HepG2 (cell line): Measurements from ENCODE around the gene FGF19. TPM values are rescaled to one million over a fixed set of nuclear protein-coding genes. Genes with fewer than 3 reads are reported as not detected.
A peak's percentile ranks its signal among the peaks of the same experiment; 100 is the strongest.

ENCODE experiments used
- CC2D1A ChIP-seq: sonication (generic); formaldehyde crosslinking; IDR thresholded peaks from 2 replicates; pipeline ENCODE4 v1.8.1; 2023; ENCODE audit warnings: mild to moderate bottlenecking, missing genetic modification reagents
- GTF2F1 ChIP-seq: fragments of 150-350 bp; IDR thresholded peaks from 2 replicates; pipeline ENCODE4 v1.6.1; 2014; ENCODE audit warnings: low read length
- HES4 ChIP-seq: sonication (generic); formaldehyde crosslinking; IDR thresholded peaks from 2 replicates; pipeline ENCODE4 v1.9.0; 2021; ENCODE audit warnings: mild to moderate bottlenecking, missing genetic modification reagents, borderline replicate concordance
- KDM4B ChIP-seq: sonication (generic); formaldehyde crosslinking; IDR thresholded peaks from 2 replicates; pipeline ENCODE4 v1.4.0; 2020; ENCODE audit warnings: missing genetic modification reagents
- MEF2D ChIP-seq: sonication (generic); formaldehyde crosslinking; IDR thresholded peaks from 2 replicates; pipeline ENCODE4 v1.5.1; 2020; ENCODE audit warnings: mild to moderate bottlenecking, missing genetic modification reagents
- NCOR1 ChIP-seq: fragments of 200-600 bp; sonication (generic); IDR thresholded peaks from 2 replicates; pipeline ENCODE4 v1.7.0; 2017; ENCODE audit warnings: antibody characterized with exemption, low read length, borderline replicate concordance
- NPAS2 ChIP-seq: sonication (generic); formaldehyde crosslinking; IDR thresholded peaks from 2 replicates; pipeline ENCODE4 v1.8.0; 2022; ENCODE audit warnings: mild to moderate bottlenecking, missing genetic modification reagents, borderline replicate concordance
- SALL2 ChIP-seq: sonication (generic); formaldehyde crosslinking; IDR thresholded peaks from 2 replicates; pipeline ENCODE4 v1.8.1; 2023; ENCODE audit warnings: mild to moderate bottlenecking, missing genetic modification reagents, inconsistent platforms
- SP1 ChIP-seq, 2 experiments: fragments of 450-650 bp in 1 of 2; sonication (generic) in 1 of 2; formaldehyde crosslinking in 1 of 2; IDR thresholded peaks; 2 replicates each; pipeline versions ENCODE4 v1.4.0 to v1.6.1; 2016 to 2020; ENCODE audit warnings: missing genetic modification reagents in 1 of 2
- TBX3 ChIP-seq: fragments of 450-650 bp; IDR thresholded peaks from 2 replicates; pipeline ENCODE4 v1.6.1; 2017; ENCODE audit warnings: antibody characterized with exemption, mild to moderate bottlenecking, inconsistent platforms, borderline replicate concordance
- TCF12 ChIP-seq, 2 experiments: fragments of 450-650 bp in 1 of 2; sonication (generic) in 1 of 2; formaldehyde crosslinking in 1 of 2; IDR thresholded peaks; 2 replicates each; pipeline versions ENCODE4 v1.6.1 to v1.8.0; 2017 to 2022; ENCODE audit warnings: antibody characterized with exemption in 1 of 2, mild to moderate bottlenecking in 1 of 2, missing genetic modification reagents in 1 of 2, moderate library complexity in 1 of 2
- ZFP36 ChIP-seq: fragments of 150-350 bp; IDR thresholded peaks from 2 replicates; pipeline ENCODE4 v1.6.1; 2018; ENCODE audit warnings: borderline replicate concordance, low read length, low read depth; ENCODE audit not compliant: partially characterized antibody
- ZNF143 ChIP-seq: sonication (generic); formaldehyde crosslinking; IDR thresholded peaks from 2 replicates; pipeline ENCODE4 v1.4.0; 2020; ENCODE audit warnings: missing genetic modification reagents
- ZNF34 ChIP-seq: sonication (generic); formaldehyde crosslinking; IDR thresholded peaks from 2 replicates; pipeline ENCODE4 v1.4.0; 2020; ENCODE audit warnings: mild to moderate bottlenecking, missing genetic modification reagents, borderline replicate concordance
- ZNF775 ChIP-seq: sonication (generic); formaldehyde crosslinking; IDR thresholded peaks from 2 replicates; pipeline ENCODE4 v1.4.0; 2020; ENCODE audit warnings: missing genetic modification reagents, mild to moderate bottlenecking, moderate library complexity, borderline replicate concordance
- ZNF878 ChIP-seq: sonication (generic); formaldehyde crosslinking; IDR thresholded peaks from 2 replicates; pipeline ENCODE4 v1.8.1; 2023; ENCODE audit warnings: mild to moderate bottlenecking, missing genetic modification reagents, moderate library complexity
- polyA plus RNA-seq, 8 experiments: library from polyadenylated mRNA; depleted of rRNA in 3 of 8; stranded (reverse) in 7 of 8; unstranded in 1 of 8; fragments of >200 nt; fragmentation: Illumina TruSeq in 4 of 8; extraction: Trizol in 4 of 8; gene quantifications; 2 replicates each; pipeline versions ENCODE4 v1.2.1 to v1.2.3, GENCODE V29; 2011 to 2016; ENCODE audit warnings: low read depth in 4 of 8, missing spikeins in 1 of 8, mixed read lengths in 1 of 8; ENCODE audit not compliant: insufficient read depth in 1 of 8
- total RNA-seq, 5 experiments: library from RNA; depleted of rRNA; stranded (reverse); fragments of >200 nt; fragmentation: Illumina TruSeq; extraction: Trizol; gene quantifications; 2 replicates each; pipeline ENCODE4 v1.2.3, GENCODE V29; 2016; ENCODE audit warnings: low read depth in 1 of 5
- TF ChIP-seq, protein P1 (sequence below): sonication (generic); formaldehyde crosslinking; IDR thresholded peaks from 2 replicates; pipeline ENCODE4 v1.5.0; 2020; ENCODE audit warnings: mild to moderate bottlenecking, missing genetic modification reagents, borderline replicate concordance
- TF ChIP-seq, protein P2 (sequence below): sonication (generic); formaldehyde crosslinking; conservative IDR thresholded peaks from 2 replicates; pipeline ENCODE4 v1.4.0; 2020; ENCODE audit warnings: missing genetic modification reagents

FGF19 gene
- total and polyA plus RNA-seq, 2 of the 13 experiments (the other 11 are each of a cell fraction or from before 2014, with no cell fraction given), result 0.07 TPM; not detected in 1

DNA sequence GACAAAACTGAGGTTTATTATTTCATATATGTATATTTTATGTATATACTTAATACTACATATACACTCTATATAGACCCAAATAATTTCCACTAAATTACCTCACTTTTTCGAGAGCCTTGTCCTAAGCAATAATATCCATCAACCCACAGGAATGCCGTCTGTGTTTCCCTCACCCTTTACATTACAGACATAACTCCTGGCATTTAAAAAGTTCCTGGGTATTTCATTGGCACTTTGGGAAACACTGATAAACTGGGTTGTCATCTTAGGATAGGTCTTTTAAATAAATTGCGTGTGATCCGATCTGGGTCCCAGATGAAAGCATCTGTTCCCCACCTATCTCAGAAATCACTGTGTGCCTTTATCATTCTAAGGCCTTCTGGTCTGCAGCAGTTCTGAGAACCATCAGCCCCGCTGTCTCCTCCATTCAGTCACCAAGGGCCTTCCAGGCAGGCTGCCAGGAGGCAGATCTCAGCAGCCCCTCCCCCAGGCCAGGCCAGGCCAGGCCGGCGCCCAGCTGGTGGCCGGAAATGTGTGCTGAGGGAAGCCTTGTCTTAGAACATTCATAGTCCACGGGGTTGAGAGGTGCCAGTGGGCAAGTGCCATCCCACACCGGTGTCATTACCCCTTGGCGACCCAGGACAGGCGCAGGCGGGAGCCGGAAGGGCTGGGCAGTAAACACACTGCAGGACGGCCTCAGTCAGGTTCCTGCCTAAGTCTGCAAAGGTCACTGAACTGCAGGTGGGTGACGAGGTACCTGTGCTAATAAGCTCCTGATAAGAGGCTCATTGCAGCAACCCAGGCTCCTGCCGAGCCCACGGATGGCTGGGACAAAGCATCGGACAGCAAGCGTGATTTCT, 3.3 kb downstream of the FGF19 start (continued):
- TF ChIP-seq, protein P1, sequence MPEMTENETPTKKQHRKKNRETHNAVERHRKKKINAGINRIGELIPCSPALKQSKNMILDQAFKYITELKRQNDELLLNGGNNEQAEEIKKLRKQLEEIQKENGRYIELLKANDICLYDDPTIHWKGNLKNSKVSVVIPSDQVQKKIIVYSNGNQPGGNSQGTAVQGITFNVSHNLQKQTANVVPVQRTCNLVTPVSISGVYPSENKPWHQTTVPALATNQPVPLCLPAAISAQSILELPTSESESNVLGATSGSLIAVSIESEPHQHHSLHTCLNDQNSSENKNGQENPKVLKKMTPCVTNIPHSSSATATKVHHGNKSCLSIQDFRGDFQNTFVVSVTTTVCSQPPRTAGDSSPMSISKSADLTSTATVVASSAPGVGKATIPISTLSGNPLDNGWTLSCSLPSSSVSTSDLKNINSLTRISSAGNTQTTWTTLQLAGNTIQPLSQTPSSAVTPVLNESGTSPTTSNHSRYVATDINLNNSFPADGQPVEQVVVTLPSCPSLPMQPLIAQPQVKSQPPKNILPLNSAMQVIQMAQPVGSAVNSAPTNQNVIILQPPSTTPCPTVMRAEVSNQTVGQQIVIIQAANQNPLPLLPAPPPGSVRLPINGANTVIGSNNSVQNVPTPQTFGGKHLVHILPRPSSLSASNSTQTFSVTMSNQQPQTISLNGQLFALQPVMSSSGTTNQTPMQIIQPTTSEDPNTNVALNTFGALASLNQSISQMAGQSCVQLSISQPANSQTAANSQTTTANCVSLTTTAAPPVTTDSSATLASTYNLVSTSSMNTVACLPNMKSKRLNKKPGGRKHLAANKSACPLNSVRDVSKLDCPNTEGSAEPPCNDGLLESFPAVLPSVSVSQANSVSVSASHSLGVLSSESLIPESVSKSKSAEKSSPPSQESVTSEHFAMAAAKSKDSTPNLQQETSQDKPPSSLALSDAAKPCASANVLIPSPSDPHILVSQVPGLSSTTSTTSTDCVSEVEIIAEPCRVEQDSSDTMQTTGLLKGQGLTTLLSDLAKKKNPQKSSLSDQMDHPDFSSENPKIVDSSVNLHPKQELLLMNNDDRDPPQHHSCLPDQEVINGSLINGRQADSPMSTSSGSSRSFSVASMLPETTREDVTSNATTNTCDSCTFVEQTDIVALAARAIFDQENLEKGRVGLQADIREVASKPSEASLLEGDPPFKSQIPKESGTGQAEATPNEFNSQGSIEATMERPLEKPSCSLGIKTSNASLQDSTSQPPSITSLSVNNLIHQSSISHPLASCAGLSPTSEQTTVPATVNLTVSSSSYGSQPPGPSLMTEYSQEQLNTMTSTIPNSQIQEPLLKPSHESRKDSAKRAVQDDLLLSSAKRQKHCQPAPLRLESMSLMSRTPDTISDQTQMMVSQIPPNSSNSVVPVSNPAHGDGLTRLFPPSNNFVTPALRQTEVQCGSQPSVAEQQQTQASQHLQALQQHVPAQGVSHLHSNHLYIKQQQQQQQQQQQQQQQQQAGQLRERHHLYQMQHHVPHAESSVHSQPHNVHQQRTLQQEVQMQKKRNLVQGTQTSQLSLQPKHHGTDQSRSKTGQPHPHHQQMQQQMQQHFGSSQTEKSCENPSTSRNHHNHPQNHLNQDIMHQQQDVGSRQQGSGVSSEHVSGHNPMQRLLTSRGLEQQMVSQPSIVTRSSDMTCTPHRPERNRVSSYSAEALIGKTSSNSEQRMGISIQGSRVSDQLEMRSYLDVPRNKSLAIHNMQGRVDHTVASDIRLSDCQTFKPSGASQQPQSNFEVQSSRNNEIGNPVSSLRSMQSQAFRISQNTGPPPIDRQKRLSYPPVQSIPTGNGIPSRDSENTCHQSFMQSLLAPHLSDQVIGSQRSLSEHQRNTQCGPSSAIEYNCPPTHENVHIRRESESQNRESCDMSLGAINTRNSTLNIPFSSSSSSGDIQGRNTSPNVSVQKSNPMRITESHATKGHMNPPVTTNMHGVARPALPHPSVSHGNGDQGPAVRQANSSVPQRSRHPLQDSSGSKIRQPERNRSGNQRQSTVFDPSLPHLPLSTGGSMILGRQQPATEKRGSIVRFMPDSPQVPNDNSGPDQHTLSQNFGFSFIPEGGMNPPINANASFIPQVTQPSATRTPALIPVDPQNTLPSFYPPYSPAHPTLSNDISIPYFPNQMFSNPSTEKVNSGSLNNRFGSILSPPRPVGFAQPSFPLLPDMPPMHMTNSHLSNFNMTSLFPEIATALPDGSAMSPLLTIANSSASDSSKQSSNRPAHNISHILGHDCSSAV (CRISPR knock-in tag), result no peak
- TF ChIP-seq KDM4B (CRISPR knock-in tag) (no peak), ZNF775 (CRISPR knock-in tag) (no peak), TBX3 (no peak), TCF12 (IDR thresholded peaks at IDR 0.05) (no peak), TCF12 (CRISPR knock-in tag; IDR thresholded peaks at IDR 0.05) (0 out of 2 replicates have a peak, but pooled peaks have one; percentile 52), SP1 (IDR thresholded peaks at IDR 0.05) (no peak), SP1 (CRISPR knock-in tag; IDR thresholded peaks at IDR 0.05) (no peak), CC2D1A (CRISPR knock-in tag) (no peak), NCOR1 (no peak), NPAS2 (CRISPR knock-in tag) (no peak), ZNF34 (CRISPR knock-in tag) (no peak), GTF2F1 (no peak), HES4 (no peak), MEF2D (CRISPR knock-in tag) (no peak), ZNF143 (CRISPR knock-in tag) (no peak), SALL2 (CRISPR knock-in tag) (0 out of 2 replicates have a peak, but pooled peaks have one; percentile 60), ZNF878 (no peak), ZFP36 (no peak)
- TF ChIP-seq, protein P2, sequence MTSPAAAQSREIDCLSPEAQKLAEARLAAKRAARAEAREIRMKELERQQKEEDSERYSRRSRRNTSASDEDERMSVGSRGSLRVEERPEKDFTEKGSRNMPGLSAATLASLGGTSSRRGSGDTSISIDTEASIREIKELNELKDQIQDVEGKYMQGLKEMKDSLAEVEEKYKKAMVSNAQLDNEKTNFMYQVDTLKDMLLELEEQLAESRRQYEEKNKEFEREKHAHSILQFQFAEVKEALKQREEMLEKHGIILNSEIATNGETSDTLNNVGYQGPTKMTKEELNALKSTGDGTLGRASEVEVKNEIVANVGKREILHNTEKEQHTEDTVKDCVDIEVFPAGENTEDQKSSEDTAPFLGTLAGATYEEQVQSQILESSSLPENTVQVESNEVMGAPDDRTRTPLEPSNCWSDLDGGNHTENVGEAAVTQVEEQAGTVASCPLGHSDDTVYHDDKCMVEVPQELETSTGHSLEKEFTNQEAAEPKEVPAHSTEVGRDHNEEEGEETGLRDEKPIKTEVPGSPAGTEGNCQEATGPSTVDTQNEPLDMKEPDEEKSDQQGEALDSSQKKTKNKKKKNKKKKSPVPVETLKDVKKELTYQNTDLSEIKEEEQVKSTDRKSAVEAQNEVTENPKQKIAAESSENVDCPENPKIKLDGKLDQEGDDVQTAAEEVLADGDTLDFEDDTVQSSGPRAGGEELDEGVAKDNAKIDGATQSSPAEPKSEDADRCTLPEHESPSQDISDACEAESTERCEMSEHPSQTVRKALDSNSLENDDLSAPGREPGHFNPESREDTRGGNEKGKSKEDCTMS, result no peak
